GM19372 (cell line): Measurements from ENCODE around the gene CLEC10A.
"Not testable (repeated sequence)": the region's sequence is repeated elsewhere in the genome, so short reads cannot be mapped to it uniquely, and the experiment has no call there.

Source experiments
- ATAC-seq: cut with Tn5 transposase; IDR thresholded peaks from one replicate; pipeline ENCODE4 v1.9.1; 2021; ENCODE audit warnings: mild to moderate bottlenecking, low read depth, moderate library complexity; ENCODE audit not compliant: unreplicated experiment

Gene CLEC10A

GRCh38 chr17:7080456-7081041, 498 bp upstream of the CLEC10A start:
- ATAC-seq: no peak

GRCh38 chr17:7078711-7079110, 1.3 kb downstream of the CLEC10A start:
- no peak for ATAC-seq

- no peak for ATAC-seq
These were observed 2.0 kb downstream of the CLEC10A start for GRCh38 chr17:7077911-7078546.

GRCh38 chr17:7074931-7075330, 5.1 kb downstream of the CLEC10A start:
- no peak for ATAC-seq

GRCh38 chr17:7072406-7072805, 7.6 kb downstream of the CLEC10A start:
- no peak for ATAC-seq

- no peak for ATAC-seq
These were observed 9.3 kb downstream of the CLEC10A start for GRCh38 chr17:7070712-7071111.

- ATAC-seq: no peak
These were observed 11.8 kb downstream of the CLEC10A start for GRCh38 chr17:7068268-7068667.

- no peak for ATAC-seq
These were observed 12.9 kb downstream of the CLEC10A start for GRCh38 chr17:7067198-7067597.

GRCh38 chr17:7064261-7064660, 15.8 kb downstream of the CLEC10A start:
- no peak for ATAC-seq

GRCh38 chr17:7063518-7064094, 16.4 kb downstream of the CLEC10A start:
- no peak for ATAC-seq

GRCh38 chr17:7060165-7060891, 19.7 kb downstream of the CLEC10A start:
- no peak for ATAC-seq

- ATAC-seq: no peak
These were observed 21.1 kb downstream of the CLEC10A start for GRCh38 chr17:7058831-7059447.

- ATAC-seq: no peak
These were observed 23.7 kb downstream of the CLEC10A start for GRCh38 chr17:7056386-7056785.

- ATAC-seq: not testable (repeated sequence)
These were observed 29.5 kb downstream of the CLEC10A start for GRCh38 chr17:7050583-7050982.

- ATAC-seq: no peak
These were observed 31.1 kb downstream of the CLEC10A start for GRCh38 chr17:7048968-7049367.

- ATAC-seq: no peak
These were observed 32.5 kb downstream of the CLEC10A start for GRCh38 chr17:7047566-7047965.

GRCh38 chr17:7046725-7047397, 33.2 kb downstream of the CLEC10A start:
- ATAC-seq: not testable (repeated sequence)

GRCh38 chr17:7046127-7046724, 33.8 kb downstream of the CLEC10A start:
- no peak for ATAC-seq

GRCh38 chr17:7045492-7046126, 34.4 kb downstream of the CLEC10A start:
- no peak for ATAC-seq
